Breast epithelium (tissue), 4 donors: ENCODE measurements around the gene TCTA. TPM values are rescaled to one million over a fixed set of nuclear protein-coding genes. Genes with fewer than 3 reads are reported as not detected.

ENCODE experiments used
- DNase-seq, 2 donors: peaks; one replicate each; pipeline ENCODE4 v3.0.0-alpha.2; 2019; ENCODE audit warnings: low spot score in 2 of 2
- H3K27ac ChIP-seq, 2 donors: fragments of 200-600 bp; sonication (generic) in 1 of 2; one replicate each; pipeline ENCODE4 v1.5.1; 2016 to 2019; ENCODE audit warnings: mild to moderate bottlenecking in 1 of 2
- H3K27me3 ChIP-seq, 2 donors: fragments of 200-600 bp; sonication (generic) in 1 of 2; one replicate each; pipeline versions ENCODE4 v1.5.1 to v1.6.0; 2017 to 2019; ENCODE audit warnings: control low read depth in 1 of 2, mild to moderate bottlenecking in 1 of 2
- H3K36me3 ChIP-seq: fragments of 200-600 bp; one replicate; pipeline ENCODE4 v1.5.1; 2019
- H3K4me1 ChIP-seq, 2 donors: fragments of 200-600 bp; sonication (generic); one replicate each; pipeline ENCODE4 v1.5.1; 2016 to 2019; ENCODE audit warnings: control low read depth in 1 of 2
- H3K4me3 ChIP-seq, 3 donors: fragments of 200-600 bp; sonication (generic); 1 replicate in 2 of 3; 2 replicates in 1 of 3; pipeline ENCODE4 v1.5.1; 2016 to 2019; ENCODE audit warnings: mild to moderate bottlenecking in 3 of 3, moderate library complexity in 2 of 3
- H3K9me3 ChIP-seq, 2 donors: fragments of 200-600 bp; sonication (generic) in 1 of 2; one replicate each; pipeline ENCODE4 v1.5.1; 2016 to 2019; ENCODE audit warnings: control low read depth in 1 of 2
- CTCF ChIP-seq, 3 donors: fragments of 450-650 bp; IDR thresholded peaks; one replicate each; pipeline ENCODE4 v1.5.1; 2016 to 2017; ENCODE audit warnings: antibody characterized with exemption in 3 of 3, mild to moderate bottlenecking in 3 of 3, moderate library complexity in 3 of 3
- POLR2A ChIP-seq: fragments of 450-650 bp; IDR thresholded peaks from one replicate; pipeline ENCODE4 v1.6.1; 2016; ENCODE audit warnings: antibody characterized with exemption, mild to moderate bottlenecking, moderate library complexity
- POLR2AphosphoS5 ChIP-seq, 3 donors: sonication (generic); formaldehyde crosslinking; IDR thresholded peaks; one replicate each; pipeline ENCODE4 v1.6.1; 2017; ENCODE audit warnings: antibody characterized with exemption in 3 of 3
- intact Hi-C: fragments of 100-400 bp; cut with DNase I; formaldehyde crosslinking; loops from one replicate; pipeline ENCODE4 v1.15.1; 2023; ENCODE audit warnings: low total_unique reads
- total RNA-seq, 3 donors: library from RNA; depleted of rRNA; stranded (reverse); fragments of >200 nt; gene quantifications; one replicate each; pipeline ENCODE4 v1.1.0, GENCODE V29; 2016

Gene TCTA
- total RNA-seq, 3 donors from 2014 or later: 22.6 to 29.0 (median 25.9) TPM

GRCh38 chr3:49445391-49445790, 33.2 kb downstream of the TCTA start:
- no peaks in the 10 kb centered on the region for H3K27me3 ChIP-seq
- H3K4me1 ChIP-seq: no peaks in the 10 kb centered on the region
- no peaks in the 10 kb centered on the region for H3K9me3 ChIP-seq
- no peaks in the 10 kb centered on the region for H3K36me3 ChIP-seq
- no peak overlapping the region for H3K4me3 ChIP-seq
- intact Hi-C loops: no loop called here
- no peak overlapping the region for H3K27ac ChIP-seq
- DNase-seq: no peak
- TF ChIP-seq CTCF (IDR thresholded peaks at IDR 0.05) (no peak), POLR2AphosphoS5 (IDR thresholded peaks at IDR 0.05) (no peak), POLR2A (no peak)

DNA sequence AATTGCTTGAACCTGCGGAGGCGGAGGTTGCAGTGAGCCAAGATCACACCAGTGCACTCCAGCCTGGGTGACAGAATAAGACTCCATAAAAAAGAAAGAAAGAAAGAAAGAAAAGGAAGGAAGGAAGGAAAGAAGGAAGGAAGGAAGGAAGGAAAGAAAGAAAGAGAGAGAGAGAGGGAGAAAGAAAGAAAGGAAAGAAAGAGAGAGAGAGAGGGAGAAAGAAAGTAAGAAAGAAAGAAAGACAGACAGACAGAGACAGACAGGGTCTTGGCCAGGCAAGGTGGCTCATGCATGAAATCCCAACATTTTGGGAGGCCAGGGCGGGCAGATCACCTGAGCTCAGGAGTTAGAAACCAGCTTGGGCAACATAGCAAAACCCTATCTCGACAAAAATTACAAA, 41.4 kb downstream of the TCTA start:
- no peaks in the 10 kb centered on the region for H3K9me3 ChIP-seq
- no peak for TF ChIP-seq POLR2A
- TF ChIP-seq CTCF (IDR thresholded peaks at IDR 0.05): no peak
- no peak for TF ChIP-seq POLR2AphosphoS5 (IDR thresholded peaks at IDR 0.05)
- no peaks in the 10 kb centered on the region for H3K36me3 ChIP-seq
- H3K27ac ChIP-seq: no peak overlapping the region
- H3K4me3 ChIP-seq: no peak overlapping the region
- no peaks in the 10 kb centered on the region for H3K27me3 ChIP-seq
- intact Hi-C loops: loop anchor here (10.0 kb wide), 1 partner anchor 279 kb away; the partner anchor contains the start of gene KLHDC8B
- DNase-seq: no peak
- no peaks in the 10 kb centered on the region for H3K4me1 ChIP-seq

- H3K36me3 ChIP-seq: no peaks in the 10 kb centered on the region
- intact Hi-C loops: loop anchor here (10.0 kb wide), 1 partner anchor 280 kb away; the partner anchor contains the start of gene KLHDC8B
- TF ChIP-seq POLR2AphosphoS5 (IDR thresholded peaks at IDR 0.05): no peak
- no peak for TF ChIP-seq CTCF (IDR thresholded peaks at IDR 0.05)
- TF ChIP-seq POLR2A: no peak
- DNase-seq: no peak
- no peak overlapping the region for H3K27ac ChIP-seq
- H3K4me3 ChIP-seq: no peak overlapping the region
- no peaks in the 10 kb centered on the region for H3K9me3 ChIP-seq
- H3K27me3 ChIP-seq: no peaks in the 10 kb centered on the region
- no peaks in the 10 kb centered on the region for H3K4me1 ChIP-seq
Observed at GRCh38 chr3:49454458-49454857, 42.2 kb downstream of the TCTA start.

GRCh38 chr3:49454898-49455681, 42.9 kb downstream of the TCTA start:
- H3K27me3 ChIP-seq: no peaks in the 10 kb centered on the region
- DNase-seq: no peak
- no peak for TF ChIP-seq CTCF (IDR thresholded peaks at IDR 0.05)
- no peak for TF ChIP-seq POLR2A
- no peak for TF ChIP-seq POLR2AphosphoS5 (IDR thresholded peaks at IDR 0.05)
- intact Hi-C loops: loop anchor here (10.0 kb wide), 1 partner anchor 280 kb away; the partner anchor contains the start of gene KLHDC8B
- H3K27ac ChIP-seq: peak overlapping the region in 1 of 2 donors; percentile 56
- no peaks in the 10 kb centered on the region for H3K36me3 ChIP-seq
- no peak overlapping the region for H3K4me3 ChIP-seq
- H3K4me1 ChIP-seq: no peaks in the 10 kb centered on the region
- no peaks in the 10 kb centered on the region for H3K9me3 ChIP-seq

- peaks cover 2 to 6% of the 10 kb centered on the region in 2 donors for H3K4me1 ChIP-seq
- no peak overlapping the region for H3K4me3 ChIP-seq
- no peaks in the 10 kb centered on the region for H3K9me3 ChIP-seq
- no peaks in the 10 kb centered on the region for H3K27me3 ChIP-seq
- H3K36me3 ChIP-seq: no peaks in the 10 kb centered on the region
- no peak for TF ChIP-seq POLR2A
- TF ChIP-seq CTCF (IDR thresholded peaks at IDR 0.05): no peak
- no peak for TF ChIP-seq POLR2AphosphoS5 (IDR thresholded peaks at IDR 0.05)
- no peak for DNase-seq
- H3K27ac ChIP-seq: no peak overlapping the region
- intact Hi-C loops: loop anchor here (10.0 kb wide), 1 partner anchor 282 kb away; the partner anchor contains the start of gene KLHDC8B
Observed at GRCh38 chr3:49456466-49456865, 44.2 kb downstream of the TCTA start.
